Hematopoietic multipotent progenitor cell treated with erythropoietin and hydrocortisone succinate and interleukin-3 and kit ligand, for 15 days (in vitro differentiated cells): ENCODE measurements around the gene ADIRF.
"Not testable (repeated sequence)": the region's sequence is repeated elsewhere in the genome, so short reads cannot be mapped to it uniquely, and the experiment has no call there.

Experiments used
- DNase-seq: peaks from one replicate; pipeline ENCODE4 v3.0.0-alpha.2; 2015; ENCODE audit warnings: low spot score

ADIRF gene

GRCh38 chr10:86979296-86979818 lies 11.1 kb downstream of the ADIRF start:
- no peak for DNase-seq

DNA sequence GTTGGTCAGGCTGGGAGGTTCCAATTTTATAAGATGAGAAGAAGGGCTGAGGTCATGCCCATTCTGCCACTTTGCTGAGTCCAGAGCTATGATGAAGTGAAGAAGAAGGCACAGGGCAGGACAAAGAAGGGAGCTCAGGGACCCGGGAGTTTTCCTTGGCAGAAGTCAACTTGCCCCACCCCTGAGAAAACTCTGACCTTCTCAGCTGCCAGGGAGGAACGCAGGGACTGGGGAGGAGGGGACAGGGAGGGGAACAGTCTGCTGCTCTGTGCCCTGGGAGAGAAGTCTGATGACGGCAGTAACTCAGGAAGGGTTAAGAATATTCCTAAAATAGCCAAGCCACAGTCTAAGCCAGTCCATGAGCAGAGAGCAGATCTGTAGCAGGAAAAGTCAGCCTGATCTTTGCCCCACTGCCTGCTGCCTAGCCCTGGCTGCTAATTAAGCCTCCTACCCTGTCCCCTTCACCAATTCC lies 11.7 kb downstream of the ADIRF start:
- no peak for DNase-seq

DNA sequence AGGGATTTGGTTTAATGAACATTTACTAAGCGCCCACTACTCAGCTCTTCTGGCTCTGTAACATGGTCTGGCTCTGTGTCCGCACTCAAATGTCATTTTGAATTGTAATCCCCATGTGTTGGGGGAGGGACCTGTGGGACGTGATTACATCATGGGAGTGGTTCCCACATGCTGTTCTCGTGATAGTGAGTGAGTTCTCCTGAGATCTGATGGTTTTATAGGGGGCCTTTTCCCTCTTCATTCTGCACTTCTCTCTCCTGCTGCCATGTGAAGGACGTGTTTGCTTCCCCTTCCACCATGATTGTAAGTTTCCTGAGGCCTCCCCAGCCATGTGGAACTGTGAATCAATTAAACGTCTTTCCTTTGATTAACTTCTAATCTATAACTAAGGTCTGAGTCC lies 12.7 kb downstream of the ADIRF start:
- not testable (repeated sequence) for DNase-seq

GRCh38 chr10:86981716-86982115 lies 13.4 kb downstream of the ADIRF start:
- DNase-seq, result no peak

DNA sequence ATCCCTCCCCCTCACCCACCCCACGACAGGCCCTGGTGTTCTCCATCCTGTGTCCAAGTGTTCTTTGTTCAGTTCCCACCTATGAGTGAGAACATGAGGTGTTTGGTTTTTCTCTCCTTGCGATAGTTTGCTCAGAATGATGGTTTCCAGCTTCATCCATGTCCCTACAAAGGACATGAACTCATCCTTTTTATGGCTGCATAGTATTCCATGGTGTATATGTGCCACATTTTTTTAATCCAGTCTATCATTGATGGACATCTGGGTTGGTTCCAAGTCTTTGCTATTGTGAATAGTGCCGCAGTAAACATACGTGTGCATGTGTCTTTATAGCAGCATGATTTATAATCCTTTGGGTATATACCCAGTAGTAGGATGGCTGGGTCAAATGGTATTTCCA lies 16.2 kb downstream of the ADIRF start:
- DNase-seq, result not testable (repeated sequence)

- DNase-seq, result no peak
These were observed 20.2 kb downstream of the ADIRF start for GRCh38 chr10:86988520-86988919.

GRCh38 chr10:86991362-86991761 lies 23.1 kb downstream of the ADIRF start:
- not testable (repeated sequence) for DNase-seq

- no peak for DNase-seq
These were observed 24.2 kb downstream of the ADIRF start for GRCh38 chr10:86992456-86992855.

DNA sequence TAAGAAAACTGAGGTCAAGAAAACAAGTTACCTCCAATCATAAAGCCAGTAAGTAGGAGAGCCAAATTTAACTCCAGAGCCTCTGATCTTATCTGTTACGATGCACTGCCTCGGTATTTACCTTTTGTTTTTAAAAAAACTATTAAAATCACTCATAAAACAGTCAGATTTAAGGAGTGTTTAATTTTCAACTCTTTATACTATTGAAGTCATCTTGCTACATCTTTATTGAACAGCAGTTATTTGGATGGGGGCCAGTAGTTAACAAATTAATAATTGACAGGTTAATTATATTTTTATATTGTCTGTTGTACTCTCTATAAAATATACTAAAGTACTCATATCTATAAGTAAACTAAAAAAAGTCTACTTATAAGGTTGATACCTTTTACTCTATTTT lies 24.6 kb downstream of the ADIRF start:
- no peak for DNase-seq

GRCh38 chr10:86999802-87000403 lies 31.6 kb downstream of the ADIRF start:
- DNase-seq, result not testable (repeated sequence)

- DNase-seq, result no peak
These were observed 32.2 kb downstream of the ADIRF start for GRCh38 chr10:87000491-87000890.

- not testable (repeated sequence) for DNase-seq
These were observed 38.8 kb downstream of the ADIRF start for GRCh38 chr10:87007124-87007523.

DNA sequence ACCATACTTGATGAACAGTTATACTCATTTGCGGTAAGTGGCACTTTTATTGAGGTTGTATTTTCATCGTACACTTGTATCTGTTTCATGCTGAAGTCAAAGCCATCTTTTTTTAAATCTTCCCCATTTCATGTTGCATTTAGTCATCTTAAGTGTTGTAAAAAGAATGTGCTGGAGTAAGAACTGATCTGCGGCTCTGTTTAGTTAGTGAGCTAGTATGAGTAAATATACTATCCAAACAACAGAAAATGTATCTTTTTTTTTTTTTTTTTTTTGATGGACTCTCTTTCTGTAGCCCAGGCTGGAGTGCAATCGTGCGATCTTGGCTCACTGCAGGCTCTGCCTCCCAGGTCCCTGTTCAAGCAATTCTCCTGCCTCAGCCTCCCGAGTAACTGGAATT lies 39.4 kb downstream of the ADIRF start:
- DNase-seq, result not testable (repeated sequence)

- DNase-seq, result not testable (repeated sequence)
These were observed 40.0 kb downstream of the ADIRF start for GRCh38 chr10:87008303-87008702.

- not testable (repeated sequence) for DNase-seq
These were observed 40.9 kb downstream of the ADIRF start for GRCh38 chr10:87009134-87009696.

- DNase-seq, result not testable (repeated sequence)
These were observed 45.2 kb downstream of the ADIRF start for GRCh38 chr10:87013528-87013927.

- not testable (repeated sequence) for DNase-seq
These were observed 46.9 kb downstream of the ADIRF start for GRCh38 chr10:87014986-87015716.

GRCh38 chr10:87018127-87018526 lies 49.8 kb downstream of the ADIRF start:
- DNase-seq, result not testable (repeated sequence)

- not testable (repeated sequence) for DNase-seq
These were observed 50.8 kb downstream of the ADIRF start for GRCh38 chr10:87019066-87019465.

- not testable (repeated sequence) for DNase-seq
These were observed 51.2 kb downstream of the ADIRF start for GRCh38 chr10:87019504-87019903.

DNA sequence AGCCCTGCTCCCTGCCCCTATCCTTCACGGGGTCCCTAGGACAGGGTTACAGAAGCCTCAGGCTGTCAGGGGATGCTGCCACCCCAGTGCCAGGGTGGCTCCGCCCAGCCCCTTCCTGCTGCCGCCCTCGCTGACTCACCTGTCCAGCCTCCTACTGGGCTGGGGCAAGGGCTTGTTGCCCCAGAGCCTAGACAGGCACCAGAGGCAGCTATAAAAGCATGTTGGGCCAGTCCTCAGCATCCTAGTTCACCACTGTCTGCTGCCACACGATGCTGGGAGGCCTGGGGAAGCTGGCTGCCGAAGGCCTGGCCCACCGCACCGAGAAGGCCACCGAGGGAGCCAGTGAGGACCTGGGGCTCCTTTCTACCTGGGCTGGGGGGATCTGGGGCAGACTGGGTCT lies 51.8 kb downstream of the ADIRF start, which contains the start of gene FAM25A:
FAM25A (plus strand) TSS at position 239 of the 400 bp plus-strand sequence; CDS start at position 270, 31 bp downstream.
- not testable (repeated sequence) for DNase-seq
